Neural progenitor cell (in vitro differentiated cells): ENCODE data around the gene COX6A2. TPM values are rescaled to one million over a fixed set of nuclear protein-coding genes. Genes with fewer than 3 reads are reported as not detected.

ENCODE experiments used
- DNase-seq: peaks from one replicate; pipeline ENCODE4 v3.0.0-alpha.2; 2016; ENCODE audit warnings: low spot score
- H2AFZ ChIP-seq: fragments of 200-600 bp; sonication (generic); replicated peaks from 2 replicates; pipeline ENCODE4 v1.6.1; 2016; ENCODE audit warnings: antibody characterized with exemption
- H3F3A ChIP-seq: fragments of 200-600 bp; sonication (generic); 2 replicates; pipeline ENCODE4 v1.6.1; 2016; ENCODE audit warnings: antibody characterized with exemption, low read depth
- H3K27ac ChIP-seq: fragments of 200-600 bp; sonication (generic); 2 replicates; pipeline ENCODE4 v1.5.1; 2016; ENCODE audit warnings: mild to moderate bottlenecking
- H3K27me3 ChIP-seq: fragments of 200-600 bp; sonication (generic); 2 replicates; pipeline ENCODE4 v1.6.1; 2016; ENCODE audit warnings: mild to moderate bottlenecking, moderate library complexity
- H3K36me3 ChIP-seq: fragments of 200-600 bp; sonication (generic); 2 replicates; pipeline ENCODE4 v1.5.1; 2016
- H3K4me1 ChIP-seq: fragments of 200-600 bp; sonication (generic); 2 replicates; pipeline ENCODE4 v1.6.1; 2016; ENCODE audit warnings: mixed run types
- H3K4me2 ChIP-seq: fragments of 200-600 bp; sonication (generic); 2 replicates; pipeline ENCODE4 v1.6.1; 2016
- H3K4me3 ChIP-seq: fragments of 200-600 bp; sonication (generic); 2 replicates; pipeline ENCODE4 v1.5.1; 2016
- H3K79me2 ChIP-seq: fragments of 200-600 bp; sonication (generic); 2 replicates; pipeline ENCODE4 v1.6.1; 2016; ENCODE audit warnings: low read depth
- H3K9ac ChIP-seq: fragments of 200-600 bp; sonication (generic); 2 replicates; pipeline ENCODE4 v1.6.1; 2016
- H3K9me3 ChIP-seq: fragments of 200-600 bp; sonication (generic); 2 replicates; pipeline ENCODE4 v1.5.1; 2016; ENCODE audit warnings: low read depth
- H4K20me1 ChIP-seq: fragments of 200-600 bp; sonication (generic); 2 replicates; pipeline ENCODE4 v1.6.1; 2016; ENCODE audit warnings: low read depth
- H3K27ac Mint-ChIP-seq: 3 replicates; pipeline ENCODE4 v1.8.0; 2021; ENCODE audit warnings: mixed read lengths
- H3K27me3 Mint-ChIP-seq: 2 replicates; pipeline ENCODE4 v1.8.0; 2022; ENCODE audit warnings: low read depth, mild to moderate bottlenecking, inconsistent platforms, moderate library complexity, mixed read lengths; ENCODE audit not compliant: insufficient read depth
- H3K36me3 Mint-ChIP-seq: 3 replicates; pipeline ENCODE4 v1.8.0; 2021; ENCODE audit warnings: mixed read lengths
- H3K4me1 Mint-ChIP-seq: 3 replicates; pipeline ENCODE4 v1.8.0; 2021; ENCODE audit warnings: mixed read lengths
- H3K4me3 Mint-ChIP-seq: 3 replicates; pipeline ENCODE4 v1.8.0; 2021; ENCODE audit warnings: mild to moderate bottlenecking, moderate library complexity, mixed read lengths
- H3K9me3 Mint-ChIP-seq: 3 replicates; pipeline ENCODE4 v1.8.0; 2020; ENCODE audit warnings: mixed read lengths
- CTCF ChIP-seq: fragments of 200-600 bp; sonication (generic); IDR thresholded peaks from 2 replicates; pipeline ENCODE4 v1.5.1; 2017; ENCODE audit warnings: antibody characterized with exemption, mild to moderate bottlenecking
- EZH2 ChIP-seq: fragments of 200-600 bp; sonication (generic); IDR thresholded peaks from 2 replicates; pipeline ENCODE4 v1.6.1; 2017; ENCODE audit warnings: antibody characterized with exemption, mild to moderate bottlenecking, moderate library complexity
- EZH2phosphoT487 ChIP-seq: fragments of 200-600 bp; sonication (generic); IDR thresholded peaks from 2 replicates; pipeline ENCODE4 v1.6.1; 2017; ENCODE audit warnings: antibody characterized with exemption
- total RNA-seq: library from RNA; depleted of rRNA; stranded (reverse); fragments of >200 nt; gene quantifications from 2 replicates; pipeline ENCODE4 v1.2.3, GENCODE V29; 2015; ENCODE audit warnings: low replicate concordance

COX6A2 gene
- total RNA-seq, 1 donor from 2014 or later, result not detected

GRCh38 chr16:31460582-31461002 lies 32.4 kb upstream of the COX6A2 start:
- Mint-ChIP-seq H3K4me3 (peak overlapping the region; percentile 87), H3K27ac (no peak overlapping the region), H3K27me3 (no peaks in the 10 kb centered on the region), H3K9me3 (no peaks in the 10 kb centered on the region), H3K36me3 (peaks cover 2% of the 10 kb centered on the region), H3K4me1 (peaks cover 18% of the 10 kb centered on the region)
- Histone ChIP-seq H3K79me2 (peaks cover 27% of the 10 kb centered on the region), H3K4me1 (peaks cover 5% of the 10 kb centered on the region), H3K9ac (no peak overlapping the region), H2AFZ (no peak overlapping the region), H3K36me3 (no peaks in the 10 kb centered on the region), H3K4me2 (peak overlapping the region; percentile 77), H4K20me1 (peaks cover 32% of the 10 kb centered on the region), H3K4me3 (peak overlapping the region; percentile 70), H3F3A (peaks cover 26% of the 10 kb centered on the region), H3K27me3 (no peaks in the 10 kb centered on the region), H3K27ac (no peak overlapping the region), H3K9me3 (no peaks in the 10 kb centered on the region)
- peak; percentile 58 for DNase-seq
- TF ChIP-seq EZH2 (no peak), CTCF (peak; percentile 67)

GRCh38 chr16:31459687-31460581 lies 31.8 kb upstream of the COX6A2 start:
- Histone ChIP-seq H3K4me1 (peaks cover 5% of the 10 kb centered on the region), H3F3A (peaks cover 26% of the 10 kb centered on the region), H3K9me3 (no peaks in the 10 kb centered on the region), H3K36me3 (no peaks in the 10 kb centered on the region), H2AFZ (peak overlapping the region; percentile 88), H3K4me2 (peak overlapping the region; percentile 98), H3K79me2 (peaks cover 33% of the 10 kb centered on the region), H3K4me3 (peak overlapping the region; percentile 70), H3K9ac (peak overlapping the region; percentile 96), H3K27ac (peak overlapping the region; percentile 97), H3K27me3 (no peaks in the 10 kb centered on the region), H4K20me1 (peaks cover 39% of the 10 kb centered on the region)
- Mint-ChIP-seq H3K4me3 (peak overlapping the region; percentile 93), H3K27ac (peak overlapping the region; percentile 93), H3K36me3 (no peaks in the 10 kb centered on the region), H3K4me1 (peaks cover 23% of the 10 kb centered on the region), H3K27me3 (no peaks in the 10 kb centered on the region), H3K9me3 (no peaks in the 10 kb centered on the region)
- DNase-seq, result peak; percentile 100
- TF ChIP-seq CTCF (no peak), EZH2phosphoT487 (no peak), EZH2 (no peak)

- peaks cover 31% of the 10 kb centered on the region for H3F3A ChIP-seq
- H3K27me3 ChIP-seq, result no peaks in the 10 kb centered on the region
- H4K20me1 ChIP-seq, result peaks cover 45% of the 10 kb centered on the region
- H3K27ac ChIP-seq, result peak within 1 kb of the TSS; percentile 97
- peak within 1 kb of the TSS; percentile 93 for H3K4me3 Mint-ChIP-seq
- H3K9me3 ChIP-seq, result no peaks in the 10 kb centered on the region
- peak; percentile 99 for DNase-seq
- peak within 1 kb of the TSS; percentile 88 for H2AFZ ChIP-seq
- H3K36me3 Mint-ChIP-seq, result no peaks in the 10 kb centered on the region
- H3K9me3 Mint-ChIP-seq, result no peaks in the 10 kb centered on the region
- peaks cover 9% of the 10 kb centered on the region for H3K4me1 ChIP-seq
- peak within 1 kb of the TSS; percentile 98 for H3K4me2 ChIP-seq
- peaks cover 34% of the 10 kb centered on the region for H3K79me2 ChIP-seq
- H3K4me1 Mint-ChIP-seq, result peaks cover 28% of the 10 kb centered on the region
- H3K27ac Mint-ChIP-seq, result peak within 1 kb of the TSS; percentile 93
- no peaks in the 10 kb centered on the region for H3K36me3 ChIP-seq
- H3K27me3 Mint-ChIP-seq, result no peaks in the 10 kb centered on the region
- H3K9ac ChIP-seq, result peak within 1 kb of the TSS; percentile 96
- H3K4me3 ChIP-seq, result peak within 1 kb of the TSS; percentile 70
- peak; percentile 61 for TF ChIP-seq CTCF
- TF ChIP-seq EZH2phosphoT487, result no peak
- TF ChIP-seq EZH2, result peak; percentile 35
These were observed 30.9 kb upstream of the COX6A2 start, which contains the start of gene ARMC5 for GRCh38 chr16:31458844-31459686. TSS of gene ARMC5 (plus strand) at chr16:31459501. CDS start at chr16:31459525, 24 bp downstream.
